NCI-H2227 treated with DMSO at 0.1 percent for 48 hours (cell line): ENCODE results near the gene PTBP2.

Experiments used
- DNase-seq: peaks from one replicate; lab custom pipeline; 2025; lab: John Stamatoyannopoulos, UW

PTBP2 gene

GRCh38 chr1:96721416-96722160 lies at the start of gene PTBP2:
Gene PTBP2 (plus strand): TSS chr1:96721784. CDS start chr1:96721865, 81 bp downstream.
- peak; percentile 91 for DNase-seq

GRCh38 chr1:96674915-96675314 lies 46.7 kb upstream of the PTBP2 start:
- no peak for DNase-seq

- DNase-seq = no peak
Measured at GRCh38 chr1:96682056-96682455, 39.5 kb upstream of the PTBP2 start.

GRCh38 chr1:96683931-96684330 lies 37.7 kb upstream of the PTBP2 start:
- DNase-seq = no peak

- no peak for DNase-seq
Measured at GRCh38 chr1:96684744-96685143, 36.8 kb upstream of the PTBP2 start.

- peak; percentile 20 for DNase-seq
Measured at GRCh38 chr1:96688767-96689166, 32.8 kb upstream of the PTBP2 start.

- DNase-seq = no peak
Measured at GRCh38 chr1:96695954-96696353, 25.6 kb upstream of the PTBP2 start.

GRCh38 chr1:96698342-96698983 lies 23.1 kb upstream of the PTBP2 start:
- DNase-seq = no peak

GRCh38 chr1:96703186-96703585 lies 18.4 kb upstream of the PTBP2 start:
- DNase-seq = no peak

GRCh38 chr1:96707023-96707422 lies 14.6 kb upstream of the PTBP2 start:
- no peak for DNase-seq

GRCh38 chr1:96708482-96708881 lies 13.1 kb upstream of the PTBP2 start:
- DNase-seq = no peak

- no peak for DNase-seq
Measured at GRCh38 chr1:96710708-96711477, 10.7 kb upstream of the PTBP2 start.

GRCh38 chr1:96713649-96714048 lies 7.9 kb upstream of the PTBP2 start:
- DNase-seq = no peak

GRCh38 chr1:96714881-96715280 lies 6.7 kb upstream of the PTBP2 start:
- no peak for DNase-seq

- DNase-seq = no peak
Measured at GRCh38 chr1:96715482-96715881, 6.1 kb upstream of the PTBP2 start.

GRCh38 chr1:96721053-96721415 lies 550 bp upstream of the PTBP2 start:
- peak; percentile 91 for DNase-seq

- DNase-seq = peak; percentile 46
Measured at GRCh38 chr1:96722161-96722922, 758 bp downstream of the PTBP2 start.

- no peak for DNase-seq
Measured at GRCh38 chr1:96722958-96723357, 1.4 kb downstream of the PTBP2 start.

GRCh38 chr1:96723377-96723776 lies 1.8 kb downstream of the PTBP2 start:
- DNase-seq = no peak

GRCh38 chr1:96723936-96724335 lies 2.4 kb downstream of the PTBP2 start:
- DNase-seq = no peak

- no peak for DNase-seq
Measured at GRCh38 chr1:96727860-96728259, 6.3 kb downstream of the PTBP2 start.

GRCh38 chr1:96730574-96731298 lies 9.2 kb downstream of the PTBP2 start:
- DNase-seq = no peak
